SKM-1 treated with dmso at 0.1 percent for 144 hours (cell line): ENCODE measurements around the gene MANSC4.

ENCODE experiments used
- DNase-seq: peaks from one replicate; lab custom pipeline; 2025; ENCODE audit not compliant: unreplicated experiment; lab: John Stamatoyannopoulos, UW

MANSC4 gene

DNA sequence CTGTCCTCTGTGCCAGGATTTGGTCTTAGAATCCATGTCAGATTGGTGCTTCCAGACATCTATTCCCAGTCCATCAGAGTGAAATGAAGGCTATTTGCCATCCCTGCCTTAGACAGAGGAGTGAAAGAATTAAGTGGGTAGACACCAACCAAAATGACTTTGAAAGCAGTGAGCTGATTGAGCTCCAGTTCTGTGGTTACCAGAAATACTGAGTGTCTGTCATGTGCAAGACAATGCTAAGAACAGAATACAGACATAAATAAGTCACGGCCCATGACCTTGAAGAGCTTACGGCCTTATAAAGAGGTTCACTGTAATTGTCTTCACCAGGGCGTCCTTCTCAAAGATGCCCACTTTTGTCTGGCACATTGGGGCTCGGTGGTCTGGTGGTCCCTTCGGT is 21.6 kb upstream of the MANSC4 start:
- DNase-seq = no peak

DNA sequence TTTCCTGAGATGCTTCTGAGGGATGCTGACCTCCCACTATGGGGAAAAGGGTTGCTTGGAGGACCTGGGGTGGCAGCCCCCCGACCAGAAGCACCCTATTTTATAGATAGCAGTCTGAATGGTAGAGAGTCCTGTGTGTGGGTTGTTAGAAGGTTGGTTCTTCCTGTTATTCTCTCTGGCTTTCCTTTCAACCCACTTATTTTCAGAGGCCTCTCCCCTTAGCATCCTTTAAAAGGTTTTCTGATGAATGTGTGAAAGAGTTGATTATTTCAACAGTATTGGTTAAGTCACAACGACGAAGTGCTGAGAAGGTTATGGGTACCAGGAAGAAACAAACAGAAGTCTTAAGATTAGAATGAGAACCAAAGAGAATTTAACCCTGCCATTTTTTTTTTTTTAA is 20.8 kb upstream of the MANSC4 start:
- DNase-seq = no peak

DNA sequence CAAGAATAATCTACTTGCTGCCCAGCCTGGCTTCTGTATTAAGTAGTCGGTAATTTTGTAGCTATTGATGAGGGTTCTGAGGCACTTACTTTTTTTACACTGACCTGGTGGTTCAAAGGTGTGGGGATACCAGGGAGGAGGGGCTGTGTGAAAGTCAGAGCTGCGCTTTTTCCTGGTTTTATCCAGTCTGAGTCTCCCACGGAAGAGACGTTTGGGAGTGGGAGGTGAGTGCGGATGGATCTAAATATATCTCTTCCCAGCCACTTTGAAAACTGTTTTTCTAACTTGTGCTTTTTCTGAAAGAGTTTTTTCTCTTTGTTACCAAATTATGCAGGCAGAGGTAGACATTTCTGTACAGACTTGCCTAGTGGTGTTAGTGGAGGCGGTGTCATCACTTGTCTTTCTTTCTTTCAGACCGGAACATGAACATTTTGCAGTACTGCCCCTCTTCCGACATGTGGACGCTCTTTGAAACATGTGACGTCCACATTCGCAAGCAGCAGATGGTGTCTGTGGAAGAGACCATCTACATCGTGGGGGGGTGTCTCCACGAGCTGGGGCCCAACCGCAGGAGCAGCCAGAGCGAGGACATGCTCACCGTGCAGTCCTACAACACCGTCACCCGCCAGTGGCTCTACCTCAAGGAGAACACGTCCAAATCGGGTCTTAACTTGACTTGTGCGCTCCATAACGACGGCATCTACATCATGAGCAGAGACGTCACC is 17.4 kb upstream of the MANSC4 start:
- DNase-seq = no peak

DNA sequence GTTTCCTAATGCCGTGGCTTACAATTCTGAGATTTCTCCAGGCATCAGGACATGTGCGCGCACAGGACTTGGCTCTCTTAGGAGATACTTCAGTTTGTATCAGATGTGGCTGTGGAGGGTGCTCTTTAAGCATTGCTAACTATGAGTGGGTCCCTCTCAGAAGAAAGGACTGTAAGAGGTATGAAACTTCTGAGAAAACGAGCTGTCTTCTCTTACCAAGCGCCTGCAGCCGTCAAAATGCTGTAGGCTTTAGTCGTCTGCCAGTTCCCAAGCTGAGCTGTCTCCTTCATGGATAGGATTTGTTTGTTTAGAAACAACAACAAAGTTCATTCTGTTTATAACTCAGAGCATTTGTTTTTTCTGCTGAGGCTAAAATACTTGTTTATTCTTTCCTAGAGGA is 16.1 kb upstream of the MANSC4 start:
- DNase-seq = no peak

DNA sequence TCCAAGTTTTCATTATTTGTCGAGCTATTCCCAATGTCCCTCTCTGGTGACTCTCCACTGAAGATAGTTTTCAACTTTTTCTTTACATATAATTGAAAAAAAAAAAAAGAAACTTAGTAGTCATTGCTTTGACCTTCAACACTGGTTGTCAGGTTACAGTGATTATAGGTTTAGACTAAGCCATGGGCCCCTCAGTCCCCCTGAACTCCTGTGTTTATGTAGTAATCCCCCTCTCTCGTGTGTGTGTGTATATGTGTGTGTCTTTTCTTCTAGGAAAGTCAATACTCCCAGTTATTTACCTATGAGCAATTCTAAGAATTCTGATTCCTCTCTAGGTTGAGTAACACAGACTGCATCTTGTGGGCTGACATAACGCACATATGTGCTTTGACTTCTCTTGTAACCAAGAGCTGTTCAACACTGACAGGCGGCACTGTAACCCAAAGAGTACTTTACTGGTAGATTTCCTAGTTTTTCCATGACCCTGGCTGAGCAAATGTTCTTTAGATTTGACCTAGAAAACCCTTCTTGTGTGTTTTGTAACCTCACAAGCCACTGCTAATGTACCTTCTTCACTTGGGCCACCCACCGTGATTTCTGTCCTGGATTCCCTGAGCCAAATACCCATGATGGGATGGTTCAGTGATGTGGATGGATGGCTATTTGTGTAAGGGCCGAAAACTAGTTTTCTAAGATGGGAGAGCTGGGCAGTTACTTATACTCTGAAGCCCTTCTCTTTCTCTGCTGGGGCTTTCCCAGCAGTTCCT is 15.0 kb upstream of the MANSC4 start:
- no peak for DNase-seq

DNA sequence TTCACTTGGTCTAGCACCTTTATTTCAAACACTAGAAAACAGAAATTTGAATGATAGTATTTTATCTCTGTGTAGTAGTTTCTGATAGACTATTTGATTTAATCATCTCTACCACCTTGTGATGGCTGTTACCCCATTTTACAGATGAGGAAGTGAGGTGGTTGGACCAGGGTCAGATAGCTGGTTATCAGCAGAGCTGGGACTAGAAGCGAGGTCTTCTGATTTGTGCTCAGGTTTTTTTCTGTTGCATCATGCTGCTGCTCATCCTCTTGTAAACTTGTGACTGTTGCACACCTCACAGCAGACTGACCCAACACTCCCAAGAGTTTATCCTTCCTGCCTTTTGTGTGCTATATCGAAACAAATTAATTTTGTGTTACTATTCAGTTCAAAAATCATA is 10.1 kb upstream of the MANSC4 start:
- no peak for DNase-seq

DNA sequence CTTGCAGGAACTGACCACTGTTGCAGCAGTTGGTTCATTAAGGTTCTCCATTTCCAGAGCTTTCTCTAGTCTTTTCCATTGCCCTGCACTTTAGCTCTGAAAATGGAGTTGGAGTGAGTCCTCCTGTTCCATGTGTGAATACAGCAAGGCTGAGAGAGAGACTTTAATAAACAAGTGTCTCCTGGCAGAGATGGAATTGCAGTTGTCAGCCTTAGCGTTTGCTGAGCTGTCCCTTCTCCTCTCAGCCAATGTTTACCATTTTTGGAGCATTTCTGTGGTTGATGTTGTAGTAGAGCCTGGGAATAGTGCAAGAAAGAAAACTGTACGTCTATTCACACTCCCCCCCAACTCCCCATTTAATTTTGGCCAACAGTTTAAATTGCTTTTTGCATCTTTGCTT is 7.5 kb upstream of the MANSC4 start:
- DNase-seq = no peak

DNA sequence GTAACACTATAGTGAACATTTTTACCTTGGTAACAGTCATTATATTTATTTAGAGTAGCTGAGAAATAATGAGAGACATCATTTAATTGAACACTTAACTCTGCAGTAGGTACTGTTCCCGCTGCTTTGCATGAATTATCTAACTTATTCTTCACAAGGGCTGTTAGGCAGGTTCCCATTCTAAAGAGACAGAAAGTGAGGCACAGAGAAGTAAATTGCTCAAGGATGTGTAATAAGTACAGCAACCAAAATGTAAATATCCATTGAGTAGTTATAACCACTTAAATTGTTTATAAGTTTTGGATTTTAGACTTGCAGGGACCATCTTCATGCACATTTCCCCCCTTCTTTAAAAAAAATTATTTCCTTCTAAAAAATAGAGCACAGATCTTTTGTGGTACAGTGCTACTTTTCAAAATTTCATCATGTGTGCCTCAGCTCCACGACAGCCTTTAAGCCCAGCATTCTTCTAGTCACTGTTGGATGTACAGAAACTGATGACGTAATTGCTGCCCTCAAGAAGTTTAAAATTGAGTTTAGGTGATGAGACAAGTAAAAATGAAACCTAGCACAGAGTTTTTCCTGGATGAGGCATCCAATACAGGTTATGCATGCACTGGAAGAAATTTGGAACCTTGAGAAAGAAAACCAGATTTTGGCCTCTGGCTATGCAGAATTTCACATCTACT is 6.0 kb upstream of the MANSC4 start:
- DNase-seq = peak; percentile 31

DNA sequence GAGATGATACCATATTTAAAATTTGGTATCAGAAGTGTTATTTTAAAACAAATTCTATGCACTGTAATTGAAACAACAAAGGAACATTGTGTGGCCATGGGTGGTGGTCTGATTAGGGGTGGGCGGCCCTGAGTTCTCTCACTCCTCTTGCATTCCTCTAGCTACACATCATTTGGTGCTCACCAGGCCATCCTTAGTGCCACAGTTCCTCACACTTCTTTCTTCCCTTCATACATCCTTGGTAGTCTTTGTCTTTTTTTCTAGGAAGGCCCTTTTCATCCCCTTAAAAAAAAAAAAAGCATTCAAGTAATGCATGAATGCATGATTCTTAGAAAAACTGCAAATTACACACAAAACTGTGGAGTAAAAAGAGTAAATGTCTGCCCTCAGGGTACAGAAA is 2.4 kb upstream of the MANSC4 start:
- DNase-seq = no peak

GRCh38 chr12:27781680-27782079 is 1.6 kb upstream of the MANSC4 start:
- DNase-seq = no peak

- no peak for DNase-seq
These were observed 774 bp upstream of the MANSC4 start for GRCh38 chr12:27780612-27781408.

- DNase-seq = no peak
These were observed 568 bp downstream of the MANSC4 start for GRCh38 chr12:27779416-27779919.

DNA sequence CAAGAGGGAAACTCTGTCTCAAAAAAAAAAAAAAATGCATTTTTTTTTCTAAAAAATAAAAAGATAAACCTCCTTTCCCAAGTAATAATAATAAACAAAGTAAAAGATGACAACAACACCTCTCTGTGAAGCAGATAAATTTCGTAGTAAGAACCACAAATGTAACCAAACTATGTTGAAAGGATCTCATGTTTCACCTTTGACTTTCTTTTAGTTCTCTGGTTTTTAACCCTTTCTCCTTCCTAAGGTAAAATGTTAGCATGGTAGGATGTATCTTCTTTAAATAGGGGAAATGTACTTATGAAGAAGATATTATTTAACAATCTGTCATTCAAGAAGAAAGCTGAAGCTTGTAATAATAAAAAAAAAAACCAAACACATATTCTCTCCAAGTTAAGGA is 1.8 kb downstream of the MANSC4 start:
- no peak for DNase-seq

DNA sequence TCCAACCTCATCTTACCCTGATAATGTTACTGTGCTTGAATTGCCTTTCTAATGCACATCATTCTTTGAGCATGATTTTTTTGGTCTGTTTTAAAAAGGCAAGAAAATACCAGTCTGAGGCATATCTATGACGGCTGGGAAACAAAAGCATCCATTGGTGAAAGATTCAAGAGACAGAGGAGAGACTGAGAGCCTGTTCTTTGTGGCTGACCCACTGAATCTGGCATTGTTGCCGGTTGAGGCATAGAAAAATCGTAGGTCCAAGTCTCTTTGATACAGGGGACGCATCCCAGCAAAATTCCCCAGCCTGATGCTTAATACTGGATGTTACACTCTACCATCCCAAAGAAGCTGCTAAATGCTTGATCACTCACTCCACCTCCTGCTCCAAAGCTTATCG is 2.9 kb downstream of the MANSC4 start:
- DNase-seq = no peak

- no peak for DNase-seq
These were observed 7.5 kb downstream of the MANSC4 start for GRCh38 chr12:27772328-27773049.

- DNase-seq = no peak
These were observed 8.3 kb downstream of the MANSC4 start for GRCh38 chr12:27771481-27772327.

DNA sequence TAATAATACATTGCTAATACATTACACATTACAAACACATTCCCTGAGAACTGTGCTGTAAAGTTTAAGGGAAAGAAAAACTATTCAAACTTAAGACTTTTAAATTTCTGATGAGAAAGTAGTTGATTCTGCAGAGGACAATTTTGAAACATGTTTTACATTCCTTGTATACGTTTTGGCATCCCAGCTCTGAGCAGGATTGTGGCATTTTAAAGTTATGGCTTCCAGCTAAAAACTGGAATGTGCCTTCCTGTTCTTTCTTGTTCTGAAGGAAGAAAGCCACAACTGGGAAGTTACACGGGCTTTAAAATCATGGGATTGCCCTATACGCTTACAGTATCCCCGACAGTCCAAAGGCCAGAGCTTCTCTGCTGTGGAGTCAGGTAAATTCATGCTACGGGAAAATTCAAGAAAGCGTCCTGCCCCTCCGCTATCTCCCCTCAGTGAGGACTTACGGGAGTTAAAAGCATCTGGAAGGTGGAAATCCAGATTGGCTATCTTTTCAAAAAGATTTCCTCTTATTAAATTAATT is 10.8 kb downstream of the MANSC4 start:
- no peak for DNase-seq

- DNase-seq = no peak
These were observed 13.4 kb downstream of the MANSC4 start for GRCh38 chr12:27766587-27766986.

GRCh38 chr12:27762757-27763156 is 17.3 kb downstream of the MANSC4 start:
- DNase-seq = no peak
